NK-92 (cell line): ENCODE data around the gene CPZ.
"Not testable (repeated sequence)": the region's sequence is repeated elsewhere in the genome, so short reads cannot be mapped to it uniquely, and the experiment has no call there.

Experiments used
- DNase-seq: peaks from one replicate; lab custom pipeline; 2025; ENCODE audit not compliant: unreplicated experiment; lab: John Stamatoyannopoulos, UW

Gene CPZ

GRCh38 chr4:8608714-8609391 lies 16.3 kb downstream of the CPZ start:
- DNase-seq = no peak

- DNase-seq = no peak
These were observed 16.8 kb downstream of the CPZ start for GRCh38 chr4:8609406-8609805.

GRCh38 chr4:8609824-8610350 lies 17.3 kb downstream of the CPZ start:
- no peak for DNase-seq

- DNase-seq = no peak
These were observed 18.5 kb downstream of the CPZ start for GRCh38 chr4:8610858-8611616.

GRCh38 chr4:8612646-8613045 lies 20.1 kb downstream of the CPZ start:
- no peak for DNase-seq

- no peak for DNase-seq
These were observed 21.1 kb downstream of the CPZ start for GRCh38 chr4:8613421-8614364.

- no peak for DNase-seq
These were observed 22.0 kb downstream of the CPZ start for GRCh38 chr4:8614365-8615193.

GRCh38 chr4:8615366-8615765 lies 22.8 kb downstream of the CPZ start:
- DNase-seq = no peak

GRCh38 chr4:8615921-8616787 lies 23.6 kb downstream of the CPZ start:
- DNase-seq = no peak

- no peak for DNase-seq
These were observed 24.3 kb downstream of the CPZ start for GRCh38 chr4:8616831-8617230.

GRCh38 chr4:8617486-8618040 lies 25.0 kb downstream of the CPZ start:
- no peak for DNase-seq

GRCh38 chr4:8618421-8618820 lies 25.9 kb downstream of the CPZ start:
- DNase-seq = no peak

GRCh38 chr4:8618961-8619720 lies 26.6 kb downstream of the CPZ start:
- no peak for DNase-seq

- DNase-seq = not testable (repeated sequence)
These were observed 28.6 kb downstream of the CPZ start for GRCh38 chr4:8621135-8621534.

GRCh38 chr4:8624601-8625272 lies 32.2 kb downstream of the CPZ start:
- DNase-seq = not testable (repeated sequence)

GRCh38 chr4:8630240-8630905 lies 37.8 kb downstream of the CPZ start:
- not testable (repeated sequence) for DNase-seq

GRCh38 chr4:8631896-8632295 lies 39.3 kb downstream of the CPZ start:
- DNase-seq = not testable (repeated sequence)
